HG02970 (cell line): Measurements from ENCODE around the gene LSS.

ENCODE experiments used
- ATAC-seq: cut with Tn5 transposase; IDR thresholded peaks from one replicate; pipeline ENCODE4 v1.9.1; 2021; ENCODE audit warnings: mild to moderate bottlenecking, moderate library complexity, moderate number of reproducible peaks; ENCODE audit not compliant: unreplicated experiment, low FRiP score

LSS gene

DNA sequence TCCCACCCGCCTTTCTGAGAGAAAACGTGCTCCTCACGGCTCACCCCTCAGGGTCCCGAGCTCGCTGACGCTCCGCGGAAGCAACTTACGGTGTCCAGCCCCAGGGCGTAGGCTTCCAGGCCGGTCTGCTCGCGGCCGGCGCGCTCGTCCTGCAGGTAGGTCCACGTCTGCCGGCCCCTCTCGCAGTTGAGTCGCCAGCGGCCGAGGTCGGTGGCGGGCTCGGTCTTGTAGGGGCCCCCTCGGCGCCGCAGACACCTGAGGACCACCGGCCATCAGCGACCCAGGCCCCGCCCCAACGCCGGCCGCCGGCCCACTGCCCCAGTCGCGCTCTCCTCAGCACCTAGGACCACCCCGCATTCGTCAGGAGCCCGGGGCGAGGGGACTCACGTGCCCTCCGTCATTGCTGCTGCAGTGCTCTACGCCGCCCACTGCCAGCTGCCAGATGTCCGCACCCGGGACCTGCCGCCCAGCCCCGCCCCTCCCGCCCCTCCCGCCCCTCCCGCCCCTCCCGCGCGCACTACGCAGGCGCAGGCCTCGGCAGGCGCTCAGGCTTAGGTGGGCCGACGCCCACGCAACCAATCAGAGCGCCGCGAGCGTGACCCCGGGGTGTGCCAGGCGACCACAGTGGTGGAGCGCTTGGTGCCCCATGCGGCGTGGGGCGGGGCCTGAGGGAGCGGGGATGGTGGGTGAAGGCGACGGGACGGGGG, at the start of gene LSS:
LSS (minus strand) TSS at position 430 of the 707 bp plus-strand sequence; CDS start at position 401, 29 bp downstream.
- peak; percentile 83 for ATAC-seq

DNA sequence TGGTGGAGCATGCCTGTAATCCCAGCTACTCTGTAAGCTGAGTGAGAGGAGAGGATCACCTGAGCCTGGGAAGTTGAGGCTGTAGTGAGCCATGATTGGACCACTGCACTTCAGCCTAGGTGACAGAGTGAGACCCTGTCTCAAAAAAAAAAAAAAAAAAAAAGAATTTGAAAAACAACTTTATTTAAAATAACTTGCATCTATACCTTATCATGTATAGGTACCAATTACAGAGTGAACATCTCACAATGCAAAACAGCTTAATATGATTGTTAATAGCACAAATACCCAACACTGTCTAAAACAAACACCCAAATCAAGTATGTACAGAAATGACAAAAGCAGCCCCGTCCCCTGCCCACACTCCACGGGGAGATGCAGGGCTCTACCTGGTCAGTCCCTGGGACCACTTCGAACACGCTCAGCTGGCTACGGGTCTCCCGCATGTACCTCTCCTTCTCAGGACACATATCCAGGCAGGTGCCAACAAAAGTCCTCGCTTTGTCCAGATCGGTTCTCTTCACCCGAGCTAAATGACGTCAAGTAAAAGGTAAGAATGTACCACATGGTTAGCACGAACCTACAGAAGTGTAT, 46.3 kb upstream of the LSS start:
- ATAC-seq: no peak

DNA sequence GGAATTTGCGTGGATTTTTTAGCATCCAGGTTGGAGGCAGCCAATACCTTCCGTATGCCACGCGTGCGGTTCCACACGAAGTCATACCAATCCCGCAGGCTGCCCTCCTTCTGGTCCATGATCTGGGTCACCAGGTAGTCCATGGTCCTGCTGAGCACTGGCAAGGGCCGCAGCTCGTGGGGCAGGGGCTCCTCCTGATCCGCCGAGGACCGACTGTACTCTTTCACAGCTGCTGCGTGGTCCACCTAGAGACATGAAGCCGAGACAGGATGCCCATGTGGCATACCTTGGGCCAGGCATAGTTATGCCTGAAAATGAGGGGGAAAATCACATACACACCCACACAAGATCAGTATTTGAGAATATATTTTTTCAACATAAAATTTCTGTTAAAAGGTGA, 44.8 kb upstream of the LSS start:
- no peak for ATAC-seq

DNA sequence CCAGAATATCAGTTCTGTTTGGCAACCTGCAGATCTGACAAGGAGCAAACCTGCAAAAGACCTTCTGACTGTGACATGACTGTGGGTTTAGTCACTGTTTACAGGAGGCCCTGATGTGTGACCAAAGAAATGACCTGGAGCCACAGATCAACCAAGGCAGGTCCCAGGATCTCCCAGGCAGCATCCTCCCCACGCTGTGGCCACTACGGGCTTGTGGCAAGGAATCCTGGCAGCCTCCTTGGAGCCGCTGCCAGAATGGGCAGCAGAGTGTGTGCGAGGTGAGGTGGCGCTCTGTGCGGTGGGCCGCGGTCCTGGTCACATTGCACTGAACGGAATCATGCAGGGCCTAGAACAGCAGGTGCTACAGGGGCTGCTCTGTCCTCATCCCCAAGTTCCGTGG, 40.9 kb upstream of the LSS start:
- no peak for ATAC-seq

DNA sequence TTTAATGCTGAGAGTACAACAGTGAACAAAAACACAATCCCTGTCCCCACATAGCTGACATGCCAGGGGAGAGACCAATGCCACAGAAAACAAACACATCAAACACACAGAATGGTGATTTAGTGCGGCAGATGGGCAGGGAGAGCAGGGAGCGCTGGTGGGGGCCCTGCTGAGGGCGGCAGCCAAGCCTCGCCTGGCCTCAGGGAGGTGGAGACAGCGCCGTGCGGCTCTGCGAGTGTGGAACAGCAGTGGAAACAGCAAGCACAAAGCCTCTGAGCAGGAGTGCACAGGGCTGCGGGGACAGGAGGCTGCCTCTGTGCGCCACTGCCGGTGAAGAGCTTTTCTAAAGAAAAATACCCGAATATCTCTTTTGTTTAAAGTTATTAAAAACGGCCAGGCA, 39.8 kb upstream of the LSS start:
- no peak for ATAC-seq

DNA sequence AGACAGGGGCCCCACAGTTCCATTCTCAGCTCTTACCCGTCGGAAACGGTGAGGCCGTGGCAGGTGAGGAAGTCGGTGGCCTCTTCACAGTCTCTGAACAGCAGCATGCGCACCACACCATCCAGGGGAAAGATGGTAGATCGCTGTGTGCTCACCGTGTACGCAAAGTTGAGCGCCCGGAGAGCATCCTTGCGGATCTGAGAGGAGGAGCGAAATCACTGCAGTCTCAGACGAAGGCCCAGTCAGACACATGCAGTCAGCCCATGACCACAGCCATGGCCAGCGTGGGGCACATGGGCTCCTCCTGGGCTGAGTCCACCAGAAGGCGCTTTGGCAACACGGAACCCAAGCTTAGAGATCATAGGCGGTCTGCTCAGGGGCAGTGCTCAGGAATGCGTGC, 38.4 kb upstream of the LSS start:
- no peak for ATAC-seq

DNA sequence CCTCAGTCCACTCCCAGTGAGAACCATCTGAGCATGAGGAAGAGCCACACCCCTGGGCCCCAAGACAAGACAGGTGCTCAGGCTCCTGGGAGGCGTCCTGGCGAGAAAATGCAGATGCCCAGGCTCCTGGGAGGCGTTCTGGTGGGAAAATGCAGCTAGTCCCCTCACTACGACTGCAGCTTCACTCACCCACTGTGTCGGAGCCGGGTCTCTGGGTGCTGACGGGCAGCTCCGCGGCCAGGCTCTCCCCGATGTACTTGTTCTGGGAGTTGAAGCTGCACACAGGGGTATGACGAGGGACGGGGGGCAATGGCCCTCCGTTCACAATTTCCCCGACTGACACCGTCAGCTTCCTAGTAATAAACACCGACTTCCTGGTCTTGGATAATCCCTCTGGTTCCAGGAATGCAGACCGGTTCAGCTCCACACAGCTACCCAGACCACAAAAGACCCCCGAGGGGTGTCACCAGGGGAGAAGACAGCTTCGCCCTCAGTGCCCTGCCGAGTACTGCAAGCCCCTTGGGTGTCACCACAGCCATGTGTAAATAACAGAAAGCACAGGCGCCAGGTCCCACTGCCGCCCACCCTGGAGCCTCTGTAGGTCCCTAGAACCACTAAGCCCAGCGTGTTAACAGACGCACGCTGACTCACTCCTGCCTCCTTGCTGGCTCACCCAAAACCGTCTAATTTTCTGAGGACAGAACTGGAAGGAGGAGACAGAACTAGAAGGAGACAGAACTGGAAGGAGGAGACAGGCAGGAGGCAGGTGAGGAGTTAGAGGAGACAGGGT, 37.4 kb upstream of the LSS start:
- no peak for ATAC-seq

DNA sequence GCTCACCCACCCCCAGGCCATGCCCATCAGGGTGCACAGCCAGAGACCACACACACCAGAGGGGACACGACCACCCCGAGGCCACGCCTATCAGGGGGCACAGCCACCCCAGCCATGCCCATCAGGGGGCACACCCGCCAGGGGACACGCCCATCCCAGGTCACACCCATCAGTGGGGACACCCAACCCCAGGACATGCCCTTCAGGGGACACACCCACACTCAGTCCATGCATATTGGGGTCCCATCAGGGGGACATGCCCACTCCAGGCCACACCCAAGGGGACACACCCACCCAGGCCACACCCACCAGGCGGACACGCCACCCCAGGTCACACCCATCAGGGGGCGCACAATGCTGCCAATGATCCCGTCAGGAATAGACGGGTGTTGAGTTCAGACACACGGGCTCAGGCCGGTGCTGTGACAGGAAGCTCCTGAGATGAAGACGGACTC, 36.1 kb upstream of the LSS start:
- no peak for ATAC-seq

DNA sequence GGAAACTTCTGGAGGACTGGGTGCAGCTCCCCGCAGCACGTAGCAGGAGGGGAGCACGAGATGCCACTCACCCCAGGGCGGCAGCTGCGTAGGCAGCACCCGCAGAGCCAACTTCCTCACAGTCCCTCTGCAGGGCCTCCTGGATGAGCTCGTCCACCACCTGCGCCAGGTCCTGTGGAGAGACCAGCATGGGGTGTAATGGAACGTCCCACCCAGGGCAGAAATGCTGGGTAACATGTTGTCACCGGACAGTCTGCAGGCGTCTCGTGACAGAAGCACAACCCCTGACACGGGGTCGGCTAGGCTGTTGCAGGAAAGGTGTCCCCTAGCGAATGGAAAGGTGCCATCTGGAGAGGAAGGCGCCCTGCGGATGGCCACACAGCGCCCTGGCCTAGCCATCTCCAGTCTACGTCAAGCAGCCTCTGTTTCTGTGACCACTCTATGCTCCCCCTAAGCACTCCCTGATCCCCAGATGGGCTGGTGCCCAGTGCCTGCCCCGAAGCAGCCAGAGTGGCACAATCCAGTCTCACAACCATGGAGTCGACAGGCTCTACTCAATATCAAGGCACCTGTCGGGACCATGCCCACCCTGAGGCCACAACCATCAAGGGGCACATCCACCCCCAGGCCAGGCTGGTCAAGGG, 35.6 kb upstream of the LSS start:
- ATAC-seq: no peak

DNA sequence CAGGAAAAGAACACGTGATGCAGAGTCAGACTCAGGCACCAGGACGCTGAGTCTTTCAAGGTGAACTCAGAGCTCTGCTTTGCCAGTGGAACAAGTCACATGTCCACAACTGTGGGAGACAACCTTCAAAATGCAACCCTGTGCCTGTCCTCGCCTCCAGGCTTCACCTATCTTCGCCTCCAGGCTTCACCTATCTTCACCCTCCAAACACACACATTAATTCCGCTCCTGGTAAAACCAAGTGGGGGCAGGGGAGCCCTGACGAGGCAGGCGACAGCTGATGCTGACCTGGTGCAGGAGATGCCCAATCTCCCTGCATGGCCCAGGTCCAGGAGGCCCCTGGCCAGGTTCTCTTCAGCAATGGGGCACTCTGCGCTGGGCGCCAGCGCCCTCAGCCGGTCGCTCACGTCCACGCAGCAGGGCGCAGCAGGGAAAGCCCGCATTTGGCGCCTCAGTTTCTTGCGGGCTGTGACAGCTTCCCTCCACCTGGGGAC, 28.0 kb upstream of the LSS start:
- ATAC-seq: no peak

DNA sequence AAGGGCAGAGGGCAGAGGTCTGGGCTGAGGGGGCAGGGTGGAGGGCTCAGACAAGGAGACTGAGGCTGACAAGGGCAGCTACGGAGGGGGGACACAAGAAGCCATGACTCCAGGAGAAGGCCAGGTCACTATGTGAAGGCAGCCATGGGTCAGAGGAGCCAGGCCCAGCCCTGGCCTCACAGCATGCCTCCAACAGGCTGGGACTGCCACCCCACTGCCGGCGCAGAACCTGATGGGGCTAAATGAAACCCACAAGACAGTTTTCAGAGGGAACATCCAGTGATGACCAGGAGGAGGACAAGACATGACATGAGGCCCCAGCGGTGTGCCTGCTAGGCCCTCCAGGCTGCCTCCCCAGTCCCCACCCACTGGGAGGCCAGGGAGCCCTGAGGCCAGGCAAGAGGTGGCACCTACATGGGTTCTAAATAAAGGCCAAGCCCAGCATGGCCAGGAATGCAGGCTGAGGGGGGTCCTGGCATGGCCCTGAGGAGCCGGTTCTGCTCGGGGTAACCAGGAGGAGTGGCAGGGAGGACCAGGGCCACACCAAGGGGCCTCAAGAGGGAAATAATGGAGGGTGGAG, 27.3 kb upstream of the LSS start:
- ATAC-seq: no peak

DNA sequence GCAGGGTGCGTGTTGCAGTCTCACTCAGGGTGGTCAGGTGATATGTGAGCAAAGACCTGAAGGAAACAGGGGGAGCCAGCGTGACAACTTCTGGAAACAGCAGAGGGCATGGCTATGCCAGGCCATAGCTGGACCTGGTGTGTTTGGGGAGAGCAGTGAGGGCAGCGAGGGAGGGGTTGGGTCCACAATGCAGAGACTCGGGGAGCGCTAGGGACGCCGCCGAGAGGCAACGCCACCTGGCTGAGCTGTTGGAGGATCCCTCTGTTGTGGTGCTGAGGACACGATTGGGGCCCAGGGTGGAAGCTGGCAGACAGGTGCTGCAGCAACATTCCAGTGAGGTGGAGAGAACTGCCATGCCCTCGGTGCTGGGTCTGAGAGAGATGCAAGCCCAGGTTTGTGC, 26.6 kb upstream of the LSS start:
- no peak for ATAC-seq

DNA sequence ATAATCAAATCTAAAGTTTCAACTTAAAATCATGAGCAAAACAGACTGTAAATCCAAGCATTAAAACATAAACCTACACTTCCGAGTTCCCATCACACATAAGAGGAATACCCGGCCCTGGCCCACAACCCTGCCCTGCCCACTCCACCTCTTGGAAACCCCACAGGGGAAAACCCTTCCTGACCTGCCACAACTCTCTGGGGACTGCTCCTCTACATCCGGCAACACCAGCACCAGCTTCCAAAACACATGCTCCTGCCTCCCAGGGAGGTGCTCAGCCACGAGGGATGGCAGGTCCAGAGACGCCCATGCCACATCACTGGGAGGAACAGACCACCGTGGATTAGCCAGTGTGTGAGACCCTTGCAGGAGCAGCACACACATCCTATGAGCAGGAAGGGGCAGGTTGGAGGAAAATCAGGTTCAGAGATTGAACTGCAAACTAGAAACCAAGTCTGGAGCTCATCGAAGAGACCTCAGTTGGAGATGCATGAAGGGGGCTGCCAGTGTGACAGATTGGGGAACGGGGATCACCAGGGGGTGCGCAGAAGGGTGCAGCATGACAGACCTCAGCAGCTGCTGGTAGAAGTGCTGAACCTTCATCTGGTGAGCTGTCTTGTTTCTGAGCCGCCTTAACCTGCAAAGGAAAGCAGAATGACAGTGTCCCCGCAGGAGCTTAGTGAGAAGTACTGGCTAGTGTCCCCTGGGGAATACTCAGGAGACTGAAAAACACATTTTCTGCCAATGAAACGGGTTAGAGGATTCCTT, 25.8 kb upstream of the LSS start:
- ATAC-seq: no peak

DNA sequence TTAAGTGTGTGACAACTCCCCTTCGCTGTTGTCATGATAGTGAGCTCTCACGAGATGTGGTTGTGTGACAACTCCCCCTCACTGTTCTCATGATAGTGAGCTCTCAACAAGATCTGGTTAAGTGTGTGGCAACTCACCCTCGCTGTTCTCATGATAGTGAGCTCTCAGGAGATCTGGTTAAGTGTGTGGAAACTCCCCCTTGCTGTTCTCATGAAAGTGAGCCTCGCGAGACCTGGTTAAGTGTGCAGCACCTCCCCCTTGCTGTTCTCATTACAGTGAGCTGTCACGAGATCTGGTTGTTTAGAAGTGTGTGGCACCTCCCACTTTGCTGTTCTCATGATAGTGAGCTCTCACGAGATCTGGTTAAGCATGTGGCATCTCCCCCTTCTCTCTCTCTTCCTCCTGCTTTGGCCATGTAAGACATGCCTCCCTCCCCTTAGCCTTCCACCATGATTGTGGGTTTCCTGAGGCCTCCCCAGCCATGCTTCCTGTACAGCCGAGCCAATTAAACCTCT, 25.1 kb upstream of the LSS start:
- peak; percentile 54 for ATAC-seq

DNA sequence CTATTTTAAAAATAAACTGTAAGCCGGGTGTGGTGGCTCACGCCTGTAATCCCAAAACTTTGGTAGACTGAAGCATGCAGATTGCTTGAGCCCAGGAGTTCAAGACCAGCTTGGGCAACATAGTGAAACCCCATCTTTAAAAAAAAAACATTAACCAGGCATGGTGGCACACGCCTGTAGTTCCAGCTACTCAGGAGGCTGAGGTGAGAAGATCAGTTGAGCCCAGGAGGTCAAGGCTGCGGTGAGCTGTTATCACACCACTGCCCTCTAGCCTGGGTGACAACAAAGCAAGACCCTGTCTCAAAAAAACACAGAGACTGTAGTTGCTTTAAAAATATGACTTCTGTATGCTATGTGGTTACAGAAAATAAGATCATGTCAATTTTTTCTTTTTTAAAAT, 24.3 kb upstream of the LSS start:
- no peak for ATAC-seq

DNA sequence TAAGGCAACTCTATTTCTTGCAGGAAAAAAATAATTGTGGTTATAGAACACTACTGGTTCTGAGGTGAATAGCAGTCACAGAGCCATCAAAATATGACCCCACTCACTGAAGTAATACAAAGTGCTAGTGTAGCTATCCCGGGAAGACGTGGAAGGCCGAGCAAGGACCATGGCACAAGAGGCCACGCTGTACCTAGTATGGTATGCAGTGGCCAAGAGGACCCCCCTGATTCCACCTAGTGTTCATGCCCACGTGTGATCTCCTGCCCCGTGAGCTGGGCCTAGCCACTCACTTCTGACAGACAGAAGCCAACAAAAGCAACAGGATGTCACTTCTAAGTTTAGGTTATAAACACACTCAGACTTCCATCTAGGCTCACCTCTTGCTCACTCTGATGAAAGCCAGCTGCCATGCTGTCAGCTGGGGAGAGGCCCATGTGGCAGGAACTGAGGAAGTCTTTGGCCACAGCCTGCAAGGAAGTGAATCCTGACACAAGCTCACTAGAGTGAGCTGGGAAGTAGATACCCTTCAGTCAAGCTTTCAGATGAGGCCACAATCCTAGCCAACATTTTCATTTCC, 21.7 kb upstream of the LSS start:
- no peak for ATAC-seq

DNA sequence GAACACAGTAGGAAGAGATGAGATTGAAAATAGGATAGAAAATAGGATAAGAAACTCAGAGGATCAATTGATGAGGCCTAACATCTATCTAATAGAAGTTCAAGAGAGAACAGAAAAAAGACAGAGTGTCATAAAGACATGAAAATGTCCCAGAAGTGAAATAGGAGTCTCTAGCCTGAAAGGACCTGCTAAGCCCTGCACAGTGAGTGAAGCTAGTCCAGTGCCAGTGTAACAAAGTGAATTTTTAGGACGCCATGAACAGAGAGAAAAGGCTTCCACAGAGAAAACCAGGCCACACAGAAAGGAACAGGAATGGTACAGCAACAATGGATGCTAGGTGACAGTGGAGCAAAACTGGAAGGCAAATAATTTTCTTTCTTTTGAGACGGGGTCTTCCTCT, 20.3 kb upstream of the LSS start:
- no peak for ATAC-seq

DNA sequence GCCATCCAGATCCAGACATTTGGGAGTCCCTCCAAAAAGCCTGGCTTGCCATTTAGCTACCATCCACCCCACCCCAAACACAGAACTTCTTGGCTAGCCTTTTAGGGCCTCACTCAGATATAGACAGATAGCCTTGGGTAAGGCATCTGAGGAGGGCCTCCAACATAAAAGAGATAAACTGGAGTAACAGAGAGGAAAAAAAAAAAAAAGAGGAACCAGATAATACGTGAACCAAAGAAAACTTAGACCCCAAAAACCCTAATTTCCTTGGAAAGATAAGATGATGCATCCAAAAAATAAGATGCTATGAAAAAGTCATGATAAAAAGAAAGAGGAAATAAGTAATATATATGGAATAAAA, 19.8 kb upstream of the LSS start:
- no peak for ATAC-seq

DNA sequence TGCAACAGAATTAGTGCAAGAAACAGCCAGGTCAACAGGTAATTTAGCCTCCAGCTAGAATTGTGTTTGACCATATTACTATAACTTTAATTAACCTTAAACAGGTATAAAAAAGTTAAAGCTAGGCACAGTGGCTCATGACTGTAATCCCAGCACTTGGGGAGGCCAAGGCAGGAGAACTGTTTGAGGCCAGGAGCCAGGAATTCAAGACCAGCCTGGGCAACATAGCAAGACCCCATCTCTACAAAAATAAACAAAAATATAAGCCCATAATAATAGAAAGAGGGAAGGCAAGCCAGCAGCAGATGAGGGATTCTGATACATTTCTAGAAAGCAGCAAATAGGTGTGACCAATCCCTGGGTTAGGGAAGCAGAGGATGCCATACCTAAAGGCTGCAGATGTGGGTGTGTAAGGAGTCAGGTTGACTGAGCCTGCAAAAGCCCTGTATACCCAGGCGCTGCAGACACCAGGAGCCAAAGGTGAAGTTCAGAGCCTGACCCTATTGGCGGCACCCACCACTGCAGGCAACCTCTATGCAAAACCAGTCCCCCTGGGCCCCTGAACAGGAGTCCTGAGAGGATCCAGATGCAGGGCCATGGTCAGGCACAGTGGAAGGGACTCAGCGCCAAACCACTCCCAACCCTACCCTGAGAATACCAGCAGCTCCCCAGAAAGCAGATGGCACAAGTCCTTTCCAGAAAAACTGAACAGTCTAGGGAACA, 19.3 kb upstream of the LSS start:
- ATAC-seq: no peak
